WTC11 (cell line): ENCODE measurements around the gene BMP6. TPM values are rescaled to one million over a fixed set of nuclear protein-coding genes. Genes with fewer than 3 reads are reported as not detected.

Experiments used
- ATAC-seq: fragments of 200-7000 bp; cut with Tn5 transposase; 2 replicates; pipeline ENCODE4 v1.10.0; 2021; ENCODE audit warnings: mild to moderate bottlenecking, moderate library complexity
- CTCF ChIA-PET: fragments of 300-600 bp; sonication (Branson Sonifier 250); formaldehyde crosslinking; loops from one replicate; lab custom pipeline; 2021; ENCODE audit warnings: antibody characterized with exemption; lab: Charles Lee
- POLR2A ChIA-PET: fragments of 350-600 bp; sonication (Branson Sonifier 250); formaldehyde crosslinking; loops from one replicate; lab custom pipeline; 2021; ENCODE audit warnings: antibody characterized with exemption; lab: Charles Lee
- DNase-seq: peaks from one replicate; pipeline ENCODE4 v3.0.0; 2021; ENCODE audit warnings: low spot score
- H3K27ac Mint-ChIP-seq: 2 replicates; pipeline ENCODE4 v1.8.0; 2021; ENCODE audit warnings: mixed read lengths
- H3K27me3 Mint-ChIP-seq: 2 replicates; pipeline ENCODE4 v1.8.0; 2021; ENCODE audit warnings: low read depth, mild to moderate bottlenecking, moderate library complexity, mixed read lengths
- H3K36me3 Mint-ChIP-seq: 2 replicates; pipeline ENCODE4 v1.8.0; 2021; ENCODE audit warnings: mixed read lengths
- H3K4me1 Mint-ChIP-seq: 2 replicates; pipeline ENCODE4 v1.8.0; 2022; ENCODE audit warnings: mixed read lengths
- H3K4me3 Mint-ChIP-seq: 2 replicates; pipeline ENCODE4 v1.8.0; 2021; ENCODE audit warnings: mild to moderate bottlenecking, moderate library complexity, mixed read lengths
- H3K9me3 Mint-ChIP-seq: 2 replicates; pipeline ENCODE4 v1.8.0; 2021; ENCODE audit warnings: mixed read lengths
- ATF3 ChIP-seq: sonication (generic); formaldehyde crosslinking; conservative IDR thresholded peaks from 2 replicates; pipeline ENCODE4 v1.8.1; 2022; ENCODE audit warnings: mild to moderate bottlenecking, missing genetic modification reagents
- CDX4 ChIP-seq: fragments of 250-450 bp; sonication (Bioruptor Pico); IDR thresholded peaks from 2 replicates; pipeline ENCODE4 v1.9.0; 2021; ENCODE audit warnings: moderate library complexity, mild to moderate bottlenecking, inconsistent platforms, borderline replicate concordance
- E2F4 ChIP-seq: sonication (generic); formaldehyde crosslinking; IDR thresholded peaks from 2 replicates; pipeline ENCODE4 v1.8.1; 2022; ENCODE audit warnings: low read depth, mild to moderate bottlenecking, moderate library complexity, missing genetic modification reagents, borderline replicate concordance
- ETV6 ChIP-seq: sonication (generic); formaldehyde crosslinking; IDR thresholded peaks from 2 replicates; pipeline ENCODE4 v1.8.1; 2022; ENCODE audit warnings: mild to moderate bottlenecking, missing genetic modification reagents
- FOXJ3 ChIP-seq: sonication (generic); formaldehyde crosslinking; IDR thresholded peaks from 2 replicates; pipeline ENCODE4 v1.9.0; 2021; ENCODE audit warnings: missing genetic modification reagents, mild to moderate bottlenecking, borderline replicate concordance
- HMGXB4 ChIP-seq: sonication (generic); formaldehyde crosslinking; IDR thresholded peaks from 2 replicates; pipeline ENCODE4 v1.8.1; 2023; ENCODE audit warnings: mild to moderate bottlenecking, moderate library complexity, missing genetic modification reagents
- IRF1 ChIP-seq: sonication (generic); formaldehyde crosslinking; IDR thresholded peaks from 2 replicates; pipeline ENCODE4 v1.8.0; 2023; ENCODE audit warnings: missing genetic modification reagents
- MYBL2 ChIP-seq: sonication (generic); formaldehyde crosslinking; IDR thresholded peaks from 2 replicates; pipeline ENCODE4 v1.8.1; 2023; ENCODE audit warnings: mild to moderate bottlenecking, moderate library complexity, missing genetic modification reagents
- NFYB ChIP-seq: sonication (generic); formaldehyde crosslinking; conservative IDR thresholded peaks from 2 replicates; pipeline ENCODE4 v1.8.0; 2022; ENCODE audit warnings: low read depth, missing genetic modification reagents
- PRDM15 ChIP-seq: sonication (generic); formaldehyde crosslinking; IDR thresholded peaks from 2 replicates; pipeline ENCODE4 v1.8.0; 2022; ENCODE audit warnings: missing genetic modification reagents
- TEAD1 ChIP-seq: sonication (generic); formaldehyde crosslinking; IDR thresholded peaks from 2 replicates; pipeline ENCODE4 v1.8.0; 2022; ENCODE audit warnings: mild to moderate bottlenecking, missing genetic modification reagents
- USF1 ChIP-seq: sonication (generic); formaldehyde crosslinking; IDR thresholded peaks from 2 replicates; pipeline ENCODE4 v1.8.0; 2022; ENCODE audit warnings: mild to moderate bottlenecking, missing genetic modification reagents
- ZBTB21 ChIP-seq: sonication (generic); formaldehyde crosslinking; IDR thresholded peaks from 2 replicates; pipeline ENCODE4 v1.8.1; 2023; ENCODE audit warnings: mild to moderate bottlenecking, missing genetic modification reagents, borderline replicate concordance
- ZNF138 ChIP-seq: sonication (generic); formaldehyde crosslinking; conservative IDR thresholded peaks from 2 replicates; pipeline ENCODE4 v1.8.1; 2022; ENCODE audit warnings: mild to moderate bottlenecking, moderate library complexity, missing genetic modification reagents
- ZNF281 ChIP-seq: sonication (generic); formaldehyde crosslinking; IDR thresholded peaks from 2 replicates; pipeline ENCODE4 v1.8.0; 2023; ENCODE audit warnings: mild to moderate bottlenecking, missing genetic modification reagents
- ZNF317 ChIP-seq: sonication (generic); formaldehyde crosslinking; IDR thresholded peaks from 2 replicates; pipeline ENCODE4 v1.8.1; 2023; ENCODE audit warnings: low read depth, mild to moderate bottlenecking, moderate library complexity, missing genetic modification reagents, borderline replicate concordance
- ZNF423 ChIP-seq: fragments of 250-450 bp; sonication (Bioruptor Pico); IDR thresholded peaks from 2 replicates; pipeline ENCODE4 v2.1.2; 2022; ENCODE audit warnings: mild to moderate bottlenecking, moderate library complexity
- ZNF512 ChIP-seq: sonication (generic); formaldehyde crosslinking; IDR thresholded peaks from 2 replicates; pipeline ENCODE4 v1.8.1; 2022; ENCODE audit warnings: missing genetic modification reagents, borderline replicate concordance
- ZNF671 ChIP-seq: fragments of 250-450 bp; sonication (Bioruptor Pico); IDR thresholded peaks from 2 replicates; pipeline ENCODE4 v1.8.0; 2021; ENCODE audit warnings: mild to moderate bottlenecking
- total RNA-seq: library from RNA; stranded (reverse); gene quantifications from 3 replicates; pipeline ENCODE4 v1.2.3, GENCODE V29; 2021

The BMP6 gene
- total RNA-seq, 1 experiment from 2014 or later: 1.0 TPM

GRCh38 chr6:7827142-7827541, 101.2 kb downstream of the BMP6 start:
- peaks cover 15% of the 10 kb centered on the region for H3K9me3 Mint-ChIP-seq
- TF ChIP-seq ZNF281: no peak
- TF ChIP-seq ZNF423 (CRISPR knock-in tag): no peak
- no peak for TF ChIP-seq ZBTB21 (CRISPR knock-in tag)
- no peak for TF ChIP-seq ZNF671 (CRISPR knock-in tag)
- TF ChIP-seq FOXJ3 (CRISPR knock-in tag): no peak
- no peak for TF ChIP-seq ETV6 (CRISPR knock-in tag)
- TF ChIP-seq TEAD1 (CRISPR knock-in tag): no peak
- TF ChIP-seq E2F4 (CRISPR knock-in tag): no peak
- TF ChIP-seq PRDM15 (CRISPR knock-in tag): no peak
- TF ChIP-seq CDX4 (CRISPR knock-in tag): no peak
- no peak for TF ChIP-seq ZNF138 (CRISPR knock-in tag)
- TF ChIP-seq ZNF317 (CRISPR knock-in tag): no peak
- no peak for TF ChIP-seq ZNF512 (CRISPR knock-in tag)
- TF ChIP-seq USF1 (CRISPR knock-in tag): no peak
- TF ChIP-seq ATF3 (CRISPR knock-in tag): no peak
- no peak for TF ChIP-seq IRF1 (CRISPR knock-in tag)
- TF ChIP-seq MYBL2 (CRISPR knock-in tag): no peak
- no peak for TF ChIP-seq NFYB (CRISPR knock-in tag)
- TF ChIP-seq HMGXB4: no peak
- H3K27ac Mint-ChIP-seq: no peak overlapping the region
- H3K4me1 Mint-ChIP-seq: peaks cover 27% of the 10 kb centered on the region
- no peaks in the 10 kb centered on the region; the same call in 1 of the 2 replicates for H3K36me3 Mint-ChIP-seq
- H3K27me3 Mint-ChIP-seq: no peaks in the 10 kb centered on the region
- ATAC-seq (peak; percentile 41), DNase-seq (no peak)
- ChIA-PET CTCF (no interaction called here), POLR2A (no interaction called here)
- no peak overlapping the region for H3K4me3 Mint-ChIP-seq
